NCI-H748 (cell line): ENCODE data around the gene COL1A1.

ENCODE experiments used
- DNase-seq: peaks from one replicate; lab custom pipeline; 2025; ENCODE audit not compliant: unreplicated experiment; lab: John Stamatoyannopoulos, UW

COL1A1 gene

GRCh38 chr17:50213026-50214022 lies 11.9 kb upstream of the COL1A1 start:
- DNase-seq: no peak

DNA sequence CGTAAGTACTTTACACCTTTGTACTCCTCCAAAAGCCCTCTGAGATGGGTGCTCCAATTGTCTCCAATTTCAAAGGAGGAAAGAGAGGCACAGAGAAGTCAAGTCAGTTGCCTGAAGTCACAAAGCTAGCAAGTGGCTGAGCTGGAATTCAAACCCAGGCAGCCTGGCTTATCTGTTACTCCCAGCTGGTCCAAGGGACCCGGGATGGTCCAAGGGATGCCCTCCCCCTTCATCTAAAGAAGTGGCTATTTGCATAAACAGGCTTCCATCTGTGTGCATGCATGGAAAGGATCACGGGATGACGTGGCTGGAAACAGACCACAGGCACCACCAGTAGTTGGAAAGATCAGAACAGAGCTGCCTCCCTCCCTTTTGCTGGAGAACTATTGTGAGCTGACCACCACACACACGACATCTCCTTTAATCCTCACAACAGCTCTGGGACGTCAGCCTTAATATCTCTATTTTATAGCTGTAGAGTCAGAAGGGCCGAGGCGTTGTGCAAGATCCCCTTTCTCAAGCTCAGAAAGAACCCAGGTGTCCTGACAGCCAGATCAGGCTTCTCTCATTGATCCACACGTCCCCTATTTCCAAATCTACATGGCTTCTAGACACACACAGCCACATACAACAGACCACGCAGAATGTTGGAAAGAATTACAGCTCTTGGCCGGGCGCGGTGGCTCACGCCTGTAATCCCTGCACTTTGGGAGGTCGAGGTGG lies 10.9 kb upstream of the COL1A1 start:
- no peak for DNase-seq

- no peak for DNase-seq
These were observed 10.1 kb upstream of the COL1A1 start for GRCh38 chr17:50211249-50212120.

DNA sequence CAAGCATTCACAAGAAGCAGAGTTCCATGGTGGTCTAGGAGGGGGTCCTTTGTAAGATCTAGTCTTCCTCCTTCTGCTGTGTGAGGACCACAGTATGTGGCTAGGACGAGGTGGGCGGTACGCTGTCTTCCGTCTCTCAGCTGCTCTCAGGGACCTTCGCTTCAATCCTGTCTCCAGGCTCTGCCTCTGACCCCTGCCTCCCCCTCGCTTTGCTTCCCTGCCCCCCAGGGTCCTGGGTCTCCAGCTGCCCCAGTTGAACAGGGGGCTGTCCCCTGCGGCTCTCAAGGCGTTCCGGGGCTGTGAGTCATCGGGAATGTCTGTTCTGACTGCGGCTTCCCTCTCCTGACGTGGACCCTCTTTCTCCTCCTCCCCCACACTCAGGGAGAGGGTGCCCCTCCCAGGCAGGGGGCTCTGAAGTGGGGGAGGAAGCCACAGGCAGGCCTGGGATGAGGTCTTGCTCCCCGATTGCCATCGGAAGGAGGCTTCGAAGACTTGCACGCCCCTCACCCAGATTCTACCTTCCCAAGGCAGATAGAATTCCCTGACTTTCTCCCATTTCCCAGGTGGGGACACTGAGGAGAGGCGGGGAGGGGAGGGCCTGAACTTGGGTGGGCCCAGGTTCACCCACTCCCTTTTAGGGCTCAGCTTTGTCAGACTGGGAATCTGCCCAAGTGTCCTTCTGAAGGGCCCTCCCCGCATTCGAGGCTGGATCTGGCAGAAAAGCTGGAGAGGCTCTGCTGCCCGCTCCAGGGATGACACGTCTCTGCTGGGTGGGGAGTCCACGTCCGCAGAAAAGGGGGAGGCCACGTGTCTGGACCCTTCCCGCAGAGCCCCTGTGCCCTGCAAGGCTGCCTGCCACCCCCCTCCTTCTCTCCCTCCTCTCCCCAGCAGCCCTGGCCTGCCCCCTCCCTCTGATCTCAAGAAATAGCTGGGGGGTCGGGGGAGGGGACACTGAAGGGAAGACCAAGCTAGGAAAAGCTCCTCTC lies 9.1 kb upstream of the COL1A1 start:
- no peak for DNase-seq

DNA sequence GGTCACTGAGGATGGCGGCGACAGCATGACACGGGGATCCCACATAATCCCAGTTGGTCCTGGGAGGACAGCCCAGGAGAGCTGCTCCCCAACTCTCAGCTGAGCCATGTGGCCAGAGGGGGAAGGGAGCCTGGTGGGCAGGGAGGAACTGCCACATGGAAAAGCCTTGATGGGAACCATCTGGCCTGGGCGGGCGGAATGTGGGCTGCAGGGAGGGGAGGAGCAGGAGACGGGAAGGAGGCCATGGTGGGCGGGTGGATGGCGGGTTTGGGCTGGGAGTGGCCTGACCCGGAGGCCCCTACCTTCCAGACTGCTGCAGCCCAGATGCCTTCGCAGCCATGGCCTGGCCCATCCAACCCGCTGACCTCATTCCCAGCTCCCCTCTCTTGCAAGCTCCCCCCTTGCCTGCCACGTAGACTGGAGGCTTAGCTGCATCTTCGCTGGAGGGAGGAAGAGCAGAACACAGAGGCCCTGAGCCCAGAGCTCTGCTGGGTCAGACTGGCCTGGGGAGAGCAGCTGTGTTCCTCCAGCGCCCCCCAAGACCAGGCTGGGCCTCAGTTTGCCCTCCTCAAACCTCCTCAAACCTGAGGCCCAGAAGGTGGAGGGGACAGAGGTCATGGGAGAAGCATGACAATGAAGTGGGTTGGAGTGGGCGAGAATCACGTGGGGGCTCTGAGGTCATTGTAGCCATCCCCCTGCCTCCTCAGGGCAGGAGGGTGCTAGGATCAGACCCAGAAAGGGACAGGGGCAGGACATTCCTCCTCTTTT lies 8.2 kb upstream of the COL1A1 start:
- DNase-seq: no peak

DNA sequence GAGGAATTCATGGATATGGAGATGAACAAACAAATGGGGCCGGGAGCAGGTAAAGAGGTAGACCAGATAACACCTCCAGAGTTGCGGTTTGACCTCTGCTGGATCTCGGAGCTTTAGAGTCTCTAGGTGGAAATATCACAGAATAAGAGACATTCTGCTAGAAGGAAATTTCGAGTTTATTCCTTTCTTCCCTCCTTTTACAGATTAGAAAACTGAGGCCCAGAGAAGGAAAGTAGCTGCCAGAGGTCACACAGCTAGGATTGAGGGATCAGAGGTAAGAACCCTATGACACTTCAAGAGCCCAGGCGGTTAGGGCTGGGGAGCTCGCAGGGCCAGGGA lies 7.7 kb upstream of the COL1A1 start:
- no peak for DNase-seq

DNA sequence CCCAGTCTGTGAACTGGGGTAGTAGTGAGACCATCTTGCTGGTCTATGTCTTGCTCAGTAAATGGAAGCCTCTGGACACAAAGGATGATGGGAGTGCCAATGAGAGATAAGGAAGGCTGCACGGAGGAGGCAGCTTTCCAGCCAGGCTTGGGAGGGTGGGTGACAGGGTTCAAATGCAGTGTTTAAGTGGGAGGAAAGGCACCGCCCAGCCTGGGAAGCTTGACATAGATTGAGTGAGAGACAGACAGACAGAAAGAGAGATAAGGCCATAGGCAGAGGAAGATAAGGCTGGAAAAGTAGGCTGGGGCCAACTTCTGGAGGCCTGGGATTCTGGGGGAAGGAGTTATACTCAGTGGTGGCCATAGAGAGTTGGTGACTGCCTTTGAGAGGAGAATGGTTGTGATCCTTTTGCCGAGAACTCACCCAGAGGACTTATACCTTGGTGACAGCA lies 7.2 kb upstream of the COL1A1 start:
- no peak for DNase-seq

- DNase-seq: no peak
These were observed 6.5 kb upstream of the COL1A1 start for GRCh38 chr17:50207792-50208567.

DNA sequence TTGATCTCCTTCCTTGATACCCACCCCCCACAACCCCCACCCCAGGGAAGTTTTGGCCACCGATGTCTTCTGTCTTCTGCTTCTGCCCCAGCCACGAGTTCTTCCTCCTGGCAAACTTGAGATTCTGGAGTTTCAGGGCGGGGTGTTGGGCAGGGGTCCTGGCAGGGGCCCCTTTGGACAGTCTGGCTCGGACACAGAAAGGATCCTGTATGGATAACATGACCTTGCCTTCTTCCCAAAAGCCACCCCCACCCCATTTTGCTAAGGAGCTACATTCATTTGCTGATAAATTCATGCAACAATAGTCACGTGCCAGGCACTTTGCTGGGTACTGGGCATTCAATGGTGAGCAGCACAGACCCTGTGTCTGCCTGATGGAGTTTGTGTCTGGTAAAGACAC lies 5.9 kb upstream of the COL1A1 start:
- no peak for DNase-seq

GRCh38 chr17:50206604-50207293 lies 5.3 kb upstream of the COL1A1 start:
- peak; percentile 53 for DNase-seq

- no peak for DNase-seq
These were observed 4.6 kb upstream of the COL1A1 start for GRCh38 chr17:50205963-50206505.

DNA sequence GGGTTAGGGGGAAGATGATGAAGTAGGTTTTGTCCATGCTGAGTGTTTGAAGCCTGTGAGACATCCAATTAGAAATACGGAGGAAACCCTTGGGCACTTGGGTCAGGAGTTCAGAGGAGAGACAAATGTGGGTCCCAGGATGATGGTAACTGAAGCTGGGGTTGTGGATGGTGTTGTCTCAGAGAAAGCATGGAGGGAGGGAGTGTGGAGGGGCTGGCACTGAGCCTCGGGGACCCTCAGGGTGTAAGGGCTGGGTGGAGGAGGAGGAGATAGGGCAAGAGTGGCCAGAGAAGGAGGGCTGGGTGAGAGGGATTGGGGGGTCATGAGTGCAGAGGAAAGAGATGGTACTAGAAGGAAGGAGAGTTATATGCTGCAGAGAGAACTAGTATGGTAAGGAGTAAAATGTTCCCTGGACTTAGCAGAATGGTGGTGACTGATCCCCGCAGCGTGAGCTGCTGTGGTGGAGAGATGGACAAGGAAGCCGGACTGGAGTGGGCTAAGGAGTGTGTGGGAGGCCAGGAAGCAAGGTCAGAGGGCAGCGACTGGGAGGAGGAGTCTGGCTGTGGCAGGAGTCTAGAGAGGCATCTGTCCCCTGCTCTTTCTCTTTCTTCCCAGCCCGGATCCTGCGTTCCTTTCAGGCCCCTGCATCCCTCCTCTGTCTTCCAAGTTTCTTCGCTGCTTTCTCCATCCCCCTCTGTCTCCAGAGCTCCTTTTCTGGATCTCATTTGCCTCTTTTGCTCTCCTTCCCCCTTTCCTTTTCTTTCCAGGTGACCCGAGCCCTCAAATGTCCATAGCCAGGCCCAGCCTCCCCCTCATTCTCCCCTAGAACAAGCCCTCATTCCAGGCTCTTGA lies 3.9 kb upstream of the COL1A1 start:
- no peak for DNase-seq

- DNase-seq: no peak
These were observed 3.0 kb upstream of the COL1A1 start for GRCh38 chr17:50204431-50204830.

DNA sequence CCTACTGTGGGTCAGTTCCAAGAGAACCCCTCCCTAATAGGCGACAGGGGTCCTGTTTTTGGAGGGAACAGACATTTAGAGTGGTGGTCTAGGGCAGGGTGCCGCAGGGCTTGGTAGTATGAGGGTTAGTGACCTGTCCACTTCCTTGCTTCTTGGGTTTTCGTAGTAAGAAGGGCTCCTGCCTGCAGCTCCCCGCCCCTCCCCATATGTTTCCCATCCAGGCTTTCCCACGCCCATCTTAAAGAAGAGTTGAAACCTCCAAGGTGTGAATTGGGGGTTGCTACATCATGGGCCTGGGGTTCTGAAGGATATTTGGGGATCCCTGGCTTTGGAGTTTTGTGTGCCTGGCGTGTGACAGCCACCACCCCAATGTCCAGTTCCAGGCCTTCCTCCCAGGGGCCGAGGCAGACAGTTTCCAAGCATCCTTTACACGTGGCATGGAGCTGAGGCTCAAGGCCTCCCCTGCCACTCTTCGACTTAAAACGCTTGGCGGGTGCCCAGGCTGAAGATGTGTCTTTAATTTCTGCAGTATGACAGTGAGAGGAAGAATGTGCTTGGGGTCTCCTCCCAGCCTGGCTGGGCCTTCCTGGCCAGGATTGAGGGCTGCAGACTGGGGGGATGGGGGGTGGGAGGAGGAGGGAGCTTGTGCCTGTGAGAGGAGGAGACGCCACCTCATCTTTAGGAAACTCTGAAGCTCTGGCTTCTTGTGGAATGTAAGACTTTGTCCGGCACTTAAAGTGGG lies 2.3 kb upstream of the COL1A1 start:
- no peak for DNase-seq

DNA sequence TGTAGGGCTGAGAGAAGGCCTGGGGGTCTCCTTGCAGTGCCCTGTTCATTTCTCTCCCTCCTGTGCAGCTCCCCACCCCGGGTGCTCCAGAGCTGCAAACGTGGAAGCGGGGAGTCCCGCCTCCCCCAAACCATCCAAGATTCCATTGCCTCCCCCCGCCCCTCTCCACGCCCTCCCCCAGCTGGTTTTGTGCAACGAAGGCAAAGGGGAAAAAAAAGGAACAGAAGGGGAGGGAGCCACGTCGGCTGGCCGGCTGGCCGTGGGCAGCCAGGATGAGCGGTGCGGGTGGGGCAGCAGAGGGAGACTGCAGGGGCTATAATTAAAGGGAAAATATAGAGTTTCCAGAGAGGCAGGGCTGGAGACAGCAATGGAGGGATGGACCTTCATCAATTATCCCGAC lies 1.7 kb upstream of the COL1A1 start:
- DNase-seq: no peak
